Esophagus squamous epithelium (tissue), 5 donors: ENCODE measurements around the gene CCSER1. TPM values are rescaled to one million over a fixed set of nuclear protein-coding genes. Genes with fewer than 3 reads are reported as not detected.

Experiments used
- DNase-seq: peaks from one replicate; lab custom pipeline; 2025; lab: John Stamatoyannopoulos, UW
- H3K27ac ChIP-seq, 4 donors: fragments of 200-600 bp; sonication (generic); one replicate each; pipeline ENCODE4 v1.5.1; 2016 to 2019; ENCODE audit warnings: mild to moderate bottlenecking in 1 of 4
- H3K27me3 ChIP-seq, 4 donors: fragments of 200-600 bp; sonication (generic); 1 replicate in 3 of 4; 2 replicates in 1 of 4; pipeline versions ENCODE4 v1.5.1 to v1.6.0; 2017 to 2021; ENCODE audit warnings: antibody characterized with exemption in 1 of 4
- H3K36me3 ChIP-seq, 3 donors: fragments of 200-600 bp; sonication (generic); one replicate each; pipeline ENCODE4 v1.5.1; 2016 to 2019
- H3K4me1 ChIP-seq, 3 donors: fragments of 200-600 bp; sonication (generic); one replicate each; pipeline ENCODE4 v1.5.1; 2017 to 2019
- H3K4me3 ChIP-seq, 4 donors: fragments of 200-600 bp; sonication (generic); 1 replicate in 3 of 4; 2 replicates in 1 of 4; pipeline ENCODE4 v1.5.1; 2016 to 2019; ENCODE audit warnings: mild to moderate bottlenecking in 2 of 4, moderate library complexity in 1 of 4
- H3K9me3 ChIP-seq, 3 donors: fragments of 200-600 bp; sonication (generic); one replicate each; pipeline ENCODE4 v1.5.1; 2016 to 2019
- CTCF ChIP-seq, 6 experiments: fragments of 450-650 bp in 4 of 6; fragments of 200-600 bp in 2 of 6; sonication (generic) in 2 of 6; IDR thresholded peaks; one replicate each; pipeline ENCODE4 v1.5.1; 2016 to 2019; ENCODE audit warnings: antibody characterized with exemption in 6 of 6, mild to moderate bottlenecking in 4 of 6, moderate library complexity in 4 of 6
- POLR2A ChIP-seq, 4 donors: fragments of 450-650 bp; IDR thresholded peaks; one replicate each; pipeline ENCODE4 v1.6.1; 2017; ENCODE audit warnings: antibody characterized with exemption in 4 of 4, mild to moderate bottlenecking in 4 of 4, moderate library complexity in 3 of 4
- WGBS, 2 donors: methylation state at CpG; one replicate each; pipeline ENCODE4 v1.1.5; 2018; 5-methylcytosine and 5-hydroxymethylcytosine counted together
- intact Hi-C: fragments of 100-400 bp; cut with DNase I; formaldehyde crosslinking; loops from one replicate; pipeline ENCODE4 v1.15.0; 2022
- total RNA-seq, 4 donors: library from RNA; depleted of rRNA; stranded (reverse); fragments of >200 nt; gene quantifications; one replicate each; pipeline ENCODE4 v1.1.0, GENCODE V29; 2016
- donor health status: DM: yes; HTN: yes; CAD: no.

The CCSER1 gene
- total RNA-seq, 4 donors from 2014 or later = 1.2 to 12.4 (median 2.2) TPM

- Histone ChIP-seq H3K27ac (no peak overlapping the region), H3K4me1 (no peaks in the 10 kb centered on the region), H3K4me3 (no peak overlapping the region), H3K9me3 (no peaks in the 10 kb centered on the region), H3K27me3 (no peaks in the 10 kb centered on the region), H3K36me3 (no peaks in the 10 kb centered on the region)
- 69 to 76% methylated on average over 3 of the region's 3 CpGs for WGBS, 2 donors
- no peak for TF ChIP-seq POLR2A (IDR thresholded peaks at IDR 0.05)
- TF ChIP-seq CTCF (IDR thresholded peaks at IDR 0.05) = no peak
- DNase-seq = no peak
- intact Hi-C loops = no loop called here
Observed at GRCh38 chr4:90246816-90247215, 119.6 kb downstream of the CCSER1 start.

DNA sequence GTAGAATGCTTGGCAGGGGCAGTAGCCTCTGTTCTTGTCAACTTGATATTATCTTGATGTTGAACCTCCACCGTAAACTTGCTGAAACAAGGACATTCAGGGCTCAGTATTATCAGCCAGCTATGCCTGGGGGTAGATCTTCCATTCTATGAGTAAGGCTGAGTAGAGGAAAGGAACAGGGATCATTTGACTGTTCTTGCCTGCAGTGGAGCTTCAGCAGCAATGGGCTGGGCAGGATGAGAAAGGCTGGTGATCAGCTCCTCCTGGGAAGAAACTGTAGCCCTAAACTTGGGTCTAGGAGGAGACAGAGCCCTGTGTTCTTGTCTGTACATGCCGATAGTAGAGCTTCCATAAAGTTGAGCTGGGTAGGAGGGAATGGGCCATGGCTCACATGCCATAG lies 127.2 kb downstream of the CCSER1 start:
- no peak for DNase-seq
- TF ChIP-seq POLR2A (IDR thresholded peaks at IDR 0.05) = no peak
- no peak for TF ChIP-seq CTCF (IDR thresholded peaks at IDR 0.05)
- Histone ChIP-seq H3K36me3 (no peaks in the 10 kb centered on the region), H3K9me3 (no peaks in the 10 kb centered on the region), H3K27me3 (no peaks in the 10 kb centered on the region), H3K4me3 (no peak overlapping the region), H3K4me1 (no peaks in the 10 kb centered on the region), H3K27ac (no peak overlapping the region)
- intact Hi-C loops = no loop called here
- 85 to 88% methylated on average over 2 of the region's 2 CpGs for WGBS, 2 donors

GRCh38 chr4:90274175-90274574 lies 147.0 kb downstream of the CCSER1 start:
- H3K4me3 ChIP-seq = no peak overlapping the region
- no peaks in the 10 kb centered on the region for H3K36me3 ChIP-seq
- H3K9me3 ChIP-seq = no peaks in the 10 kb centered on the region
- intact Hi-C loops = no loop called here
- H3K27me3 ChIP-seq = no peaks in the 10 kb centered on the region
- DNase-seq = no peak
- WGBS, 2 donors = 42 to 55% methylated on average over 1 of the region's 1 CpG
- H3K27ac ChIP-seq = no peak overlapping the region
- no peaks in the 10 kb centered on the region for H3K4me1 ChIP-seq
- no peak for TF ChIP-seq CTCF (IDR thresholded peaks at IDR 0.05)
- no peak for TF ChIP-seq POLR2A (IDR thresholded peaks at IDR 0.05)

DNA sequence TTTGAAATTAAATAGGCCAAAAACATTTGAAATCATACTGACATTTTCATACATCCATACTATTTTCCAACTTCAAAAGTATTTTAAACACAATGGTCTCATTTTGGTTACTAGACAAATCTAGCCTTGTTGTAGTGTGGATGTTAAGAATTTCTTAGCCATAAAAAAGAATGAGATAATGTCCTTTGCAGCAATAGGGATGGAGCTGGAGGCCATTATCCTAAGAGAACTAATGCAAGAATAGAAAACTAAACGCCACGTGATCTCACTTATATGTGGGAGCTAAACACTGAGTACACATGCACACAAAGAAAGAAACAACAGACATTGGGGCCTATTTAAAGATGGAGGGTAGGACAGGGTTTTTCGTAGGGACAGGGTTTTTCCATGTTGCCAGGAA lies 153.8 kb downstream of the CCSER1 start:
- DNase-seq = no peak
- no peaks in the 10 kb centered on the region for H3K9me3 ChIP-seq
- H3K36me3 ChIP-seq = no peaks in the 10 kb centered on the region
- no peaks in the 10 kb centered on the region for H3K27me3 ChIP-seq
- intact Hi-C loops = no loop called here
- H3K4me3 ChIP-seq = no peak overlapping the region
- no peak overlapping the region for H3K27ac ChIP-seq
- WGBS, 2 donors = 74 to 77% methylated on average over 3 of the region's 3 CpGs
- TF ChIP-seq POLR2A (IDR thresholded peaks at IDR 0.05) (no peak), CTCF (IDR thresholded peaks at IDR 0.05) (no peak)
- no peaks in the 10 kb centered on the region for H3K4me1 ChIP-seq

GRCh38 chr4:90281541-90282355 lies 154.6 kb downstream of the CCSER1 start:
- WGBS, 2 donors = 79 to 82% methylated on average over 5 of the region's 5 CpGs
- TF ChIP-seq POLR2A (IDR thresholded peaks at IDR 0.05) (no peak), CTCF (IDR thresholded peaks at IDR 0.05) (no peak)
- no peak overlapping the region for H3K27ac ChIP-seq

More at GRCh38 chr4:90281541-90282355, 154.6 kb downstream of the CCSER1 start:
- no peaks in the 10 kb centered on the region for H3K9me3 ChIP-seq
- no peak overlapping the region for H3K4me3 ChIP-seq
- DNase-seq = no peak
- intact Hi-C loops = no loop called here
- H3K4me1 ChIP-seq = no peaks in the 10 kb centered on the region
- H3K27me3 ChIP-seq = no peaks in the 10 kb centered on the region
- H3K36me3 ChIP-seq = no peaks in the 10 kb centered on the region
